ENCODE results near the gene RTN4RL1.
"Not testable (repeated sequence)": the region's sequence is repeated elsewhere in the genome, so short reads cannot be mapped to it uniquely, and the experiment has no call there.

Gene RTN4RL1

GRCh38 chr17:2024572-2025219 lies 438 bp downstream of the RTN4RL1 start:
- no peak for FAIRE-seq

- no peak for FAIRE-seq
Observed at GRCh38 chr17:2023692-2024571, 1.2 kb downstream of the RTN4RL1 start.

- FAIRE-seq, result no peak
Observed at GRCh38 chr17:2023256-2023655, 1.9 kb downstream of the RTN4RL1 start.

GRCh38 chr17:2022647-2023240 lies 2.4 kb downstream of the RTN4RL1 start:
- no peak for FAIRE-seq

- no peak for FAIRE-seq
Observed at GRCh38 chr17:2020721-2021120, 4.4 kb downstream of the RTN4RL1 start.

- no peak for FAIRE-seq
Observed at GRCh38 chr17:2019723-2020122, 5.4 kb downstream of the RTN4RL1 start.

GRCh38 chr17:2018716-2019510 lies 6.2 kb downstream of the RTN4RL1 start:
- no peak for FAIRE-seq

GRCh38 chr17:2017274-2017941 lies 7.7 kb downstream of the RTN4RL1 start:
- no peak for FAIRE-seq

GRCh38 chr17:2016494-2016893 lies 8.6 kb downstream of the RTN4RL1 start:
- FAIRE-seq, result no peak

- no peak for FAIRE-seq
Observed at GRCh38 chr17:2015314-2015713, 9.8 kb downstream of the RTN4RL1 start.

GRCh38 chr17:2013994-2014317 lies 11.2 kb downstream of the RTN4RL1 start:
- FAIRE-seq, result no peak

GRCh38 chr17:2013220-2013993 lies 11.7 kb downstream of the RTN4RL1 start:
- not testable (repeated sequence) for FAIRE-seq

GRCh38 chr17:2012499-2012898 lies 12.6 kb downstream of the RTN4RL1 start:
- no peak for FAIRE-seq

- FAIRE-seq, result no peak
Observed at GRCh38 chr17:2011411-2012371, 13.4 kb downstream of the RTN4RL1 start.

GRCh38 chr17:2009737-2010136 lies 15.4 kb downstream of the RTN4RL1 start:
- FAIRE-seq, result no peak

- FAIRE-seq, result no peak
Observed at GRCh38 chr17:2008332-2009126, 16.6 kb downstream of the RTN4RL1 start.

GRCh38 chr17:2004435-2004952 lies 20.6 kb downstream of the RTN4RL1 start:
- FAIRE-seq, result no peak

- no peak for FAIRE-seq
Observed at GRCh38 chr17:2003525-2003924, 21.6 kb downstream of the RTN4RL1 start.

- no peak for FAIRE-seq
Observed at GRCh38 chr17:2002767-2003329, 22.3 kb downstream of the RTN4RL1 start.
